Measurements from ENCODE around the gene UPK1A. TPM values are rescaled to one million over a fixed set of nuclear protein-coding genes. Genes with fewer than 3 reads are reported as not detected.

The UPK1A gene
- total RNA-seq, 2 experiments from 2014 or later, result not detected

DNA sequence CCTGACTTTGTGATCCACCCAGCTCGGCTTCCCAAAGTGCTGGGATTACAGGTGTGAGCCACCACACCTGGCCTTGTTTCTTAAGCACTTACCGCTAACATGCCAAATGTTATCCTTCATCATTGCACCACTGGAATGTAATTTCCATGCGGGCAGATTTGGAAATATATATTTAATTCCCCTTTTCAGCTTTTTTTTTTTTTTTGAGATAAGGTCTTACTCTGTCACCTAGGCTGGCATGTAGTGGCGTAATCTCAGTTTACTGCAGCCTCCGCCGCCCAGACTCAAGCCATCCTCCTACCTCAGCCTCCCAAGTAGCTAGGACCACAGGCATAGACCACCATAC is 4.3 kb upstream of the UPK1A start:
- H3K79me2 ChIP-seq (ENCODE audit: insufficient read depth, low read depth, low read length), result no peaks in the 10 kb centered on the region
- no peaks in the 10 kb centered on the region for H3K9me2 ChIP-seq (ENCODE audit: insufficient read depth, low read length)
- H3K4me1 ChIP-seq (ENCODE audit: insufficient read depth, low read length, poor library complexity, severe bottlenecking), result no peaks in the 10 kb centered on the region
- no peaks in the 10 kb centered on the region for H4K20me1 ChIP-seq (ENCODE audit: insufficient read depth, low read length)
- no peak overlapping the region for H3K4me3 ChIP-seq (ENCODE audit: low read depth, low read length, poor library complexity, severe bottlenecking)
- ChIA-PET CTCF (ENCODE audit: unreplicated experiment) (no interaction called here), POLR2A (interaction anchor here (0.7 kb wide), 1 partner anchor 378 kb away, joined by 3 read pairs; no protein-coding TSS in a partner anchor)
- no peak for TF ChIP-seq EZH2phosphoT487 (IDR thresholded peaks at IDR 0.05; ENCODE audit: borderline replicate concordance, low read depth, low read length)
- TF ChIP-seq, protein P1, sequence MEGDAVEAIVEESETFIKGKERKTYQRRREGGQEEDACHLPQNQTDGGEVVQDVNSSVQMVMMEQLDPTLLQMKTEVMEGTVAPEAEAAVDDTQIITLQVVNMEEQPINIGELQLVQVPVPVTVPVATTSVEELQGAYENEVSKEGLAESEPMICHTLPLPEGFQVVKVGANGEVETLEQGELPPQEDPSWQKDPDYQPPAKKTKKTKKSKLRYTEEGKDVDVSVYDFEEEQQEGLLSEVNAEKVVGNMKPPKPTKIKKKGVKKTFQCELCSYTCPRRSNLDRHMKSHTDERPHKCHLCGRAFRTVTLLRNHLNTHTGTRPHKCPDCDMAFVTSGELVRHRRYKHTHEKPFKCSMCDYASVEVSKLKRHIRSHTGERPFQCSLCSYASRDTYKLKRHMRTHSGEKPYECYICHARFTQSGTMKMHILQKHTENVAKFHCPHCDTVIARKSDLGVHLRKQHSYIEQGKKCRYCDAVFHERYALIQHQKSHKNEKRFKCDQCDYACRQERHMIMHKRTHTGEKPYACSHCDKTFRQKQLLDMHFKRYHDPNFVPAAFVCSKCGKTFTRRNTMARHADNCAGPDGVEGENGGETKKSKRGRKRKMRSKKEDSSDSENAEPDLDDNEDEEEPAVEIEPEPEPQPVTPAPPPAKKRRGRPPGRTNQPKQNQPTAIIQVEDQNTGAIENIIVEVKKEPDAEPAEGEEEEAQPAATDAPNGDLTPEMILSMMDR (conservative IDR thresholded peaks at IDR 0.05; ENCODE audit: low read length), result no peak
- BruUV-seq (replicated peaks), result no TSS peak
- H3K9me3 ChIP-seq (ENCODE audit: low read length), result no peaks in the 10 kb centered on the region
- intact Hi-C loops (cut with micrococcal nuclease; ENCODE audit: unreplicated experiment), result no loop called here
- H3K4me2 ChIP-seq (ENCODE audit: low read length), result no peak overlapping the region
- H2AFZ ChIP-seq (ENCODE audit: low read length), result no peak overlapping the region
- no peak overlapping the region for H3K27ac ChIP-seq (ENCODE audit: low read depth, low read length, poor library complexity, severe bottlenecking)
- H3K36me3 ChIP-seq (ENCODE audit: insufficient read depth, low read length), result peaks cover 56% of the 10 kb centered on the region
- DNase-seq (ENCODE audit: low spot score), result no peak

- BruUV-seq (replicated peaks), result no TSS peak
- Histone ChIP-seq H2AFZ (ENCODE audit: low read length) (no peak overlapping the region), H4K20me1 (ENCODE audit: insufficient read depth, low read length) (no peaks in the 10 kb centered on the region), H3K4me2 (ENCODE audit: low read length) (no peak overlapping the region), H3K27ac (ENCODE audit: low read depth, low read length, poor library complexity, severe bottlenecking) (no peak overlapping the region), H3K4me3 (ENCODE audit: low read depth, low read length, poor library complexity, severe bottlenecking) (no peak overlapping the region), H3K9me3 (ENCODE audit: low read length) (no peaks in the 10 kb centered on the region), H3K79me2 (ENCODE audit: insufficient read depth, low read depth, low read length) (no peaks in the 10 kb centered on the region), H3K4me1 (ENCODE audit: insufficient read depth, low read length, poor library complexity, severe bottlenecking) (no peaks in the 10 kb centered on the region), H3K9me2 (ENCODE audit: insufficient read depth, low read length) (no peaks in the 10 kb centered on the region), H3K36me3 (ENCODE audit: insufficient read depth, low read length) (peaks cover 39% of the 10 kb centered on the region)
- TF ChIP-seq, protein P1 (conservative IDR thresholded peaks at IDR 0.05; ENCODE audit: low read length), result no peak
- TF ChIP-seq EZH2phosphoT487 (IDR thresholded peaks at IDR 0.05; ENCODE audit: borderline replicate concordance, low read depth, low read length), result no peak
- no peak for DNase-seq (ENCODE audit: low spot score)
- CTCF ChIA-PET (ENCODE audit: unreplicated experiment), result no interaction called here
- intact Hi-C loops (cut with micrococcal nuclease; ENCODE audit: unreplicated experiment), result no loop called here
- POLR2A ChIA-PET, result no interaction called here
These were observed 2.3 kb upstream of the UPK1A start for GRCh38 chr19:35663981-35664380.

GRCh38 chr19:35665157-35665556 is 1.2 kb upstream of the UPK1A start:
- H4K20me1 ChIP-seq (ENCODE audit: insufficient read depth, low read length), result no peaks in the 10 kb centered on the region
- ChIA-PET CTCF (ENCODE audit: unreplicated experiment) (no interaction called here), POLR2A (no interaction called here)
- no peaks in the 10 kb centered on the region for H3K9me3 ChIP-seq (ENCODE audit: low read length)
- no peak overlapping the region for H3K4me2 ChIP-seq (ENCODE audit: low read length)
- no peak overlapping the region for H2AFZ ChIP-seq (ENCODE audit: low read length)
- intact Hi-C loops (cut with micrococcal nuclease; ENCODE audit: unreplicated experiment), result no loop called here
- H3K79me2 ChIP-seq (ENCODE audit: insufficient read depth, low read depth, low read length), result no peaks in the 10 kb centered on the region
- no peak for TF ChIP-seq EZH2phosphoT487 (IDR thresholded peaks at IDR 0.05; ENCODE audit: borderline replicate concordance, low read depth, low read length)
- TF ChIP-seq, protein P1 (conservative IDR thresholded peaks at IDR 0.05; ENCODE audit: low read length), result no peak
- H3K9me2 ChIP-seq (ENCODE audit: insufficient read depth, low read length), result no peaks in the 10 kb centered on the region
- no peaks in the 10 kb centered on the region for H3K4me1 ChIP-seq (ENCODE audit: insufficient read depth, low read length, poor library complexity, severe bottlenecking)
- DNase-seq (ENCODE audit: low spot score), result no peak
- no peak overlapping the region for H3K4me3 ChIP-seq (ENCODE audit: low read depth, low read length, poor library complexity, severe bottlenecking)
- no TSS peak for BruUV-seq (replicated peaks)
- H3K27ac ChIP-seq (ENCODE audit: low read depth, low read length, poor library complexity, severe bottlenecking), result no peak overlapping the region
- peaks cover 29% of the 10 kb centered on the region for H3K36me3 ChIP-seq (ENCODE audit: insufficient read depth, low read length)
